CD4-positive, alpha-beta T cell treated with Interleukin-15 for 4 hours (primary cell): Measurements from ENCODE around the gene DAB1.

Experiments
- DNase-seq: peaks from one replicate; pipeline ENCODE4 v3.0.0-alpha.2; 2020; ENCODE audit warnings: low spot score

The DAB1 gene

GRCh38 chr1:57067863-57068262, 356.0 kb downstream of the DAB1 start:
- DNase-seq: no peak

- no peak for DNase-seq
These were observed 356.8 kb downstream of the DAB1 start for GRCh38 chr1:57066980-57067610.

- no peak for DNase-seq
These were observed 358.4 kb downstream of the DAB1 start for GRCh38 chr1:57065442-57065841.

GRCh38 chr1:57064379-57065140, 359.3 kb downstream of the DAB1 start:
- DNase-seq: no peak

- no peak for DNase-seq
These were observed 360.3 kb downstream of the DAB1 start for GRCh38 chr1:57063406-57064125.

GRCh38 chr1:57061369-57061768, 362.5 kb downstream of the DAB1 start:
- no peak for DNase-seq

GRCh38 chr1:57060451-57060850, 363.4 kb downstream of the DAB1 start:
- DNase-seq: no peak

GRCh38 chr1:57058652-57059501, 365.0 kb downstream of the DAB1 start:
- DNase-seq: no peak

GRCh38 chr1:57048856-57049255, 375.0 kb downstream of the DAB1 start:
- DNase-seq: no peak

GRCh38 chr1:57046462-57046861, 377.4 kb downstream of the DAB1 start:
- no peak for DNase-seq

- DNase-seq: no peak
These were observed 382.0 kb downstream of the DAB1 start for GRCh38 chr1:57041901-57042300.

- DNase-seq: no peak
These were observed 383.0 kb downstream of the DAB1 start for GRCh38 chr1:57040811-57041210.

GRCh38 chr1:57036641-57037579, 386.9 kb downstream of the DAB1 start:
- DNase-seq: no peak

- DNase-seq: no peak
These were observed 389.1 kb downstream of the DAB1 start for GRCh38 chr1:57034713-57035112.

GRCh38 chr1:57033222-57034001, 390.4 kb downstream of the DAB1 start:
- no peak for DNase-seq

- DNase-seq: no peak
These were observed 397.1 kb downstream of the DAB1 start for GRCh38 chr1:57026624-57027354.

GRCh38 chr1:57024855-57025254, 399.0 kb downstream of the DAB1 start:
- DNase-seq: no peak

GRCh38 chr1:57024428-57024827, 399.4 kb downstream of the DAB1 start:
- DNase-seq: no peak

- DNase-seq: no peak
These were observed 403.6 kb downstream of the DAB1 start for GRCh38 chr1:57020216-57020615.
